GM18505 (cell line): ENCODE measurements around the gene RRP8.

ENCODE experiments used
- ATAC-seq: cut with Tn5 transposase; IDR thresholded peaks from one replicate; pipeline ENCODE4 v1.9.1; 2021; ENCODE audit not compliant: unreplicated experiment
- POLR2A ChIP-seq: IDR thresholded peaks from 4 replicates; pipeline ENCODE4 v1.6.1; 2011; ENCODE audit warnings: borderline replicate concordance; ENCODE audit not compliant: insufficient read depth, insufficient read length; ENCODE audit errors: extremely low read depth

Gene RRP8

GRCh38 chr11:6588018-6588417 lies 15.4 kb downstream of the RRP8 start:
- no peak for ATAC-seq
- TF ChIP-seq POLR2A = no peak

GRCh38 chr11:6587360-6587953 lies 16.0 kb downstream of the RRP8 start:
- ATAC-seq = no peak
- no peak for TF ChIP-seq POLR2A

- no peak for TF ChIP-seq POLR2A
- no peak for ATAC-seq
Observed at GRCh38 chr11:6586434-6587359, 16.7 kb downstream of the RRP8 start.

GRCh38 chr11:6584528-6584927 lies 18.9 kb downstream of the RRP8 start:
- TF ChIP-seq POLR2A = no peak
- no peak for ATAC-seq

- TF ChIP-seq POLR2A = no peak
Observed at GRCh38 chr11:6583584-6583983, 19.8 kb downstream of the RRP8 start.

GRCh38 chr11:6579681-6580080 lies 23.7 kb downstream of the RRP8 start:
- TF ChIP-seq POLR2A = no peak

More at GRCh38 chr11:6583584-6583983, 19.8 kb downstream of the RRP8 start:
- no peak for ATAC-seq

GRCh38 chr11:6578134-6578533 lies 25.3 kb downstream of the RRP8 start:
- no peak for TF ChIP-seq POLR2A
- no peak for ATAC-seq

More at GRCh38 chr11:6579681-6580080, 23.7 kb downstream of the RRP8 start:
- no peak for ATAC-seq

GRCh38 chr11:6576471-6577373 lies 26.7 kb downstream of the RRP8 start:
- TF ChIP-seq POLR2A = no peak
- ATAC-seq = no peak

- ATAC-seq = no peak
- TF ChIP-seq POLR2A = no peak
Observed at GRCh38 chr11:6574816-6575715, 28.4 kb downstream of the RRP8 start.

- TF ChIP-seq POLR2A = no peak
Observed at GRCh38 chr11:6572215-6572614, 31.2 kb downstream of the RRP8 start.

GRCh38 chr11:6571434-6572008 lies 31.9 kb downstream of the RRP8 start:
- no peak for TF ChIP-seq POLR2A
- ATAC-seq = no peak

More at GRCh38 chr11:6572215-6572614, 31.2 kb downstream of the RRP8 start:
- no peak for ATAC-seq
